Heart left ventricle (tissue), 16 donors: ENCODE results near the gene GSTA2. TPM values are rescaled to one million over a fixed set of nuclear protein-coding genes. Genes with fewer than 3 reads are reported as not detected.

Source experiments
- ATAC-seq, 4 donors: fragments of 200-7000 bp; cut with Tn5 transposase; one replicate each; pipeline ENCODE4 v1.9.1; 2020 to 2022; ENCODE audit warnings: moderate library complexity in 4 of 4, mild to moderate bottlenecking in 3 of 4, moderate number of reproducible peaks in 1 of 4
- DNase-seq, 5 donors: peaks; one replicate each; pipeline ENCODE4 v3.0.0-alpha.2; 2020
- H3K27ac ChIP-seq, 12 donors: fragments of 200-600 bp; sonication (generic) in 4 of 12; one replicate each; pipeline versions ENCODE4 v1.5.0 to v1.8.0; 2016 to 2022; ENCODE audit warnings: mild to moderate bottlenecking in 2 of 12
- H3K27me3 ChIP-seq, 9 donors: fragments of 200-600 bp; sonication (generic) in 2 of 9; one replicate each; pipeline versions ENCODE4 v1.5.1 to v1.8.0; 2016 to 2022; ENCODE audit warnings: mild to moderate bottlenecking in 3 of 9
- H3K36me3 ChIP-seq, 9 donors: fragments of 200-600 bp; sonication (generic) in 2 of 9; one replicate each; pipeline versions ENCODE4 v1.5.0 to v1.8.0; 2018 to 2022; ENCODE audit warnings: mild to moderate bottlenecking in 2 of 9
- H3K4me1 ChIP-seq, 12 donors: fragments of 200-600 bp; sonication (generic) in 4 of 12; one replicate each; pipeline versions ENCODE4 v1.5.0 to v1.8.0; 2016 to 2022; ENCODE audit warnings: mild to moderate bottlenecking in 3 of 12
- H3K4me3 ChIP-seq, 12 donors: fragments of 200-600 bp; sonication (generic) in 4 of 12; one replicate each; pipeline versions ENCODE4 v1.5.0 to v1.8.0; 2017 to 2022; ENCODE audit warnings: mild to moderate bottlenecking in 9 of 12, moderate library complexity in 4 of 12
- H3K9me3 ChIP-seq, 12 donors: fragments of 200-600 bp; sonication (generic) in 4 of 12; one replicate each; pipeline versions ENCODE4 v1.5.0 to v1.8.0; 2016 to 2022; ENCODE audit warnings: mild to moderate bottlenecking in 1 of 12
- POLR2A ChIP-seq, 2 donors: fragments of 450-650 bp; IDR thresholded peaks; one replicate each; pipeline ENCODE4 v1.6.1; 2017; ENCODE audit warnings: antibody characterized with exemption in 2 of 2, mild to moderate bottlenecking in 2 of 2, moderate library complexity in 2 of 2
- WGBS, 4 donors: extraction: QIAGEN DNeasy Blood & Tissue Kit in 2 of 4; methylation state at CpG; one replicate each; pipeline versions ENCODE4 v1.1.5 to v1.1.7; 2013 to 2018; 5-methylcytosine and 5-hydroxymethylcytosine counted together
- intact Hi-C, 10 donors: fragments of 100-400 bp; cut with DNase I; formaldehyde crosslinking; loops; one replicate each; pipeline versions ENCODE4 v1.11.1 to v1.14.2; 2022
- polyA plus RNA-seq, 2 donors: library from polyadenylated mRNA; stranded (reverse); fragments of 200-250 nt; gene quantifications; one replicate each; pipeline ENCODE4 v1.2.3, GENCODE V29; 2013
- total RNA-seq, 9 donors: library from RNA; depleted of rRNA in 2 of 9; stranded (reverse); fragments of >200 nt in 2 of 9; fragmentation: NEBNext Ultra II Directional in 3 of 9; extraction: Animal tissue kit (Norgen Biotek cat#: 25700) in 3 of 9; gene quantifications; one replicate each; pipeline versions ENCODE4 v1.1.0 to v1.2.4, GENCODE V29; 2016 to 2023
- TF ChIP-seq, protein P1 (sequence below), 12 donors: fragments of 200-600 bp; sonication (generic) in 4 of 12; IDR thresholded peaks; one replicate each; pipeline versions ENCODE4 v1.5.0 to v1.8.0; 2018 to 2022; ENCODE audit warnings: antibody characterized with exemption in 12 of 12, mild to moderate bottlenecking in 5 of 12
- donor health status: ischemic (EF 13 %, LVEDD 7.1; RV severe dilation, severe dysfunction).
- donor health status: healthy with polysubstance abuse.
- donor health status: DM: no; HTN: yes; CAD: no.
- donor health status: DM: no; HTN: no; CAD: no.
- donor health status: ischemic (EF 25% LVEDD 6.9; RV normal size, moderate dysfunction).
- donor health status: ischemic (EF 25% LVEDD 5.7; RV mildly dilated, moderate dysfunction).
- donor health status: healthy.
- donor health status: DM: yes; HTN: yes; CAD: no.
- donor health status: ischemic (EF 35%, LVEDD 5.7; RV mildly dilated, moderate dysfunction).
- donor health status: nonischemic (EF 11% LVEDD 7.7; RV severe dilation, severe dysfunction).
- donor health status: DM: yes; HTN: yes; CAD: no.
- donor health status: PGD.
- donor health status: ischemic (EF 29% LVEDD 5.4; RV normal size, mild dysfunction).
- donor health status: nonischemic (EF 23%, LVEDD 6.1; RV moderate dilation, normal function).

The GSTA2 gene
- total and polyA plus RNA-seq, 11 donors: not detected

DNA sequence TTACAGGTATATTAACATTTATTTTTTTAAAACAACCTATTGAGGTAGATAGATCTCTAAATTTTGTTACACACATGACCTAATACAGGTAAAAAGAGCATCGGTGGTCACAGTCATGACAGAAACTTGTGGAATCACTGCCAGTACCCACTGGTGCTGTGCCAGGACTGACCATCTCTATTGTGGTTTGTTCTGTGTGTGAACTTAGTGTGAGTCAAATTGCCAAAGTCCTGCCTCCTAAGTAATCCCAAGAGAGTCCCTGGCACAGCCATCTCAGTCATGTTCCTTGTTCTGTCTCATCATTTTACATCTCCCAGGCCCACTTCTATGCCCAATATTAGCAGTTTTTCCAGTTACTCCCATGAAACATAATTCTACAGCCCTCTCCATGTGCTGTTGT is 21.4 kb downstream of the GSTA2 start:
- ATAC-seq (no peak), DNase-seq (no peak)
- TF ChIP-seq, protein P1, sequence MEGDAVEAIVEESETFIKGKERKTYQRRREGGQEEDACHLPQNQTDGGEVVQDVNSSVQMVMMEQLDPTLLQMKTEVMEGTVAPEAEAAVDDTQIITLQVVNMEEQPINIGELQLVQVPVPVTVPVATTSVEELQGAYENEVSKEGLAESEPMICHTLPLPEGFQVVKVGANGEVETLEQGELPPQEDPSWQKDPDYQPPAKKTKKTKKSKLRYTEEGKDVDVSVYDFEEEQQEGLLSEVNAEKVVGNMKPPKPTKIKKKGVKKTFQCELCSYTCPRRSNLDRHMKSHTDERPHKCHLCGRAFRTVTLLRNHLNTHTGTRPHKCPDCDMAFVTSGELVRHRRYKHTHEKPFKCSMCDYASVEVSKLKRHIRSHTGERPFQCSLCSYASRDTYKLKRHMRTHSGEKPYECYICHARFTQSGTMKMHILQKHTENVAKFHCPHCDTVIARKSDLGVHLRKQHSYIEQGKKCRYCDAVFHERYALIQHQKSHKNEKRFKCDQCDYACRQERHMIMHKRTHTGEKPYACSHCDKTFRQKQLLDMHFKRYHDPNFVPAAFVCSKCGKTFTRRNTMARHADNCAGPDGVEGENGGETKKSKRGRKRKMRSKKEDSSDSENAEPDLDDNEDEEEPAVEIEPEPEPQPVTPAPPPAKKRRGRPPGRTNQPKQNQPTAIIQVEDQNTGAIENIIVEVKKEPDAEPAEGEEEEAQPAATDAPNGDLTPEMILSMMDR (IDR thresholded peaks at IDR 0.05): no peak
- TF ChIP-seq POLR2A (IDR thresholded peaks at IDR 0.05): no peak
- Histone ChIP-seq H3K36me3 (no peaks in the 10 kb centered on the region), H3K4me1 (no peaks in the 10 kb centered on the region), H3K27me3 (no peaks in the 10 kb centered on the region), H3K9me3 (peaks cover 0 to 26% (median 0%) of the 10 kb centered on the region in 12 donors), H3K4me3 (no peak overlapping the region), H3K27ac (no peak overlapping the region)
- 94 to 98% (median 95%) methylated on average over 1 of the region's 1 CpG for WGBS, 4 donors
- intact Hi-C loops: no loop called here

DNA sequence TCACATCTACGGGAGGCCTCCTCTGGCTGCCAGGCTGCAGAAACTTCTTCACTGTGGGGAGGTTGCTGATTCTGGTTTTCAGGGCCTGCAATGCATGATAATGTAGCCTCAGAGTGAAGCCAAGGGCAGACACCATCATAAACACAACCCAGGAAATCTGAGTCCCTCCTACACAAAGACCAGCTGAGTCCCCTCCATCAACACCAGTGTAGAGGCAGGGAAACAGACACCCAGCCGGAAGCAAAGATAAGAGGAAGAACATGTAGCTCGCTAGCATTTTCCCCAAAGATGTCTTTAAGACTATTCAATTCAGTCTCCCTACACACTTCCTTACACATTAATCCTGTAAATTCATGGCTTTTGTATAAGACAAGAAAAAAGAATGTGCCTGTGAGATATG is 23.6 kb downstream of the GSTA2 start:
- Histone ChIP-seq H3K9me3 (peaks cover 0 to 26% (median 0%) of the 10 kb centered on the region in 12 donors), H3K27me3 (no peaks in the 10 kb centered on the region), H3K27ac (no peak overlapping the region), H3K36me3 (no peaks in the 10 kb centered on the region), H3K4me1 (no peaks in the 10 kb centered on the region), H3K4me3 (no peak overlapping the region)
- 41 to 52% (median 48%) methylated on average over 3 of the region's 3 CpGs for WGBS, 4 donors
- intact Hi-C loops: no loop called here
- TF ChIP-seq, protein P1 (IDR thresholded peaks at IDR 0.05): no peak
- TF ChIP-seq POLR2A (IDR thresholded peaks at IDR 0.05): no peak
- DNase-seq (no peak), ATAC-seq (no peak)

DNA sequence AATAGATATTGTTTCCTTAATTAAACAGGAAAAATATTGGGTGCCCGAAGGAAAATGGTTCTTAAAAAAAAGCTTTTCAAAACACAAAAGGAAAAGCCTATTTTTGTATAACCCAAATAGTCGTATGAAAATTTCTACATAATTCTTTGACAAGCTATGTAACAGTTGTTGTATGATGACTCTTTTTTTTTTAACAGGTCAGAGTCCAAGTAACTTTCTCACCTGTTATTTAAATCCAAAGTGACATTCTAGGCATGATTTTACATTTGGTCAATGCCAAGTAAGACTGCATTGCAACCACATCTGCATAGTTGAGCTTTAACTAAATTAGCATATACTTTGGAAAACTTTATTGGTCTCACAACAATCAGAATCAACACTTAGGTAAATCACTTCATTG is 24.1 kb downstream of the GSTA2 start:
- TF ChIP-seq POLR2A (IDR thresholded peaks at IDR 0.05): no peak
- TF ChIP-seq, protein P1 (IDR thresholded peaks at IDR 0.05): no peak
- no peak for ATAC-seq
- Histone ChIP-seq H3K9me3 (peaks cover 0 to 26% (median 0%) of the 10 kb centered on the region in 12 donors), H3K27ac (no peak overlapping the region), H3K36me3 (no peaks in the 10 kb centered on the region), H3K27me3 (no peaks in the 10 kb centered on the region), H3K4me3 (no peak overlapping the region), H3K4me1 (no peaks in the 10 kb centered on the region)
- DNase-seq: no peak
- WGBS, 4 donors: 31 to 72% (median 36%) methylated on average over 2 of the region's 2 CpGs
- intact Hi-C loops: no loop called here

DNA sequence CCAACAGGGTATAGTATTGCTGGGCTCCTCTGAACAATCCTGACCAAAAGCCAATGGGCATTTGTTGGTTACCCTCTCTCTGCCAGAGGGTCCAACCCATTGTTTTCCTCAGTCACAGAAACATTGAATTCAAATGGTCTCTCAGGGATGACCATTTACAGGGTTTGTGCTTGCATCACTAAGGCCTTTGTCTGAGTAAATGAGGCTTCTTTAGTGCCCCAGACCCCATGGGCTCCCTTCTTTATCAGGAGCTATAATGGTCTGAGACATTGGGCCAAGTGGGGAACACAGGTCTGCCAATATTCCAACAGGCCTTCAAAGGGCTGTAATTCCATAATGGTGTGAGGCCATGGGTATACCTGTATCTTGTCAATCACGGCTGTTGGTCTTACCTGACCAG is 27.1 kb downstream of the GSTA2 start:
- DNase-seq: no peak
- Histone ChIP-seq H3K4me1 (no peaks in the 10 kb centered on the region), H3K9me3 (peaks cover 0 to 19% (median 0%) of the 10 kb centered on the region in 12 donors), H3K27ac (no peak overlapping the region), H3K4me3 (no peak overlapping the region), H3K27me3 (no peaks in the 10 kb centered on the region), H3K36me3 (no peaks in the 10 kb centered on the region)
- WGBS, 4 donors: 80 to 93% (median 86%) methylated on average over 1 of the region's 1 CpG
- TF ChIP-seq, protein P1 (IDR thresholded peaks at IDR 0.05): no peak
- no peak for TF ChIP-seq POLR2A (IDR thresholded peaks at IDR 0.05)
- intact Hi-C loops: no loop called here
- no peak for ATAC-seq
